Measurements from ENCODE around the gene ADAMTS12. TPM values are rescaled to one million over a fixed set of nuclear protein-coding genes. Genes with fewer than 3 reads are reported as not detected.

Gene ADAMTS12
- total and polyA plus RNA-seq, 9 of the 15 experiments (the other 6 are each of a cell fraction or from before 2014, with no cell fraction given), result 0.11 TPM; not detected in 8

DNA sequence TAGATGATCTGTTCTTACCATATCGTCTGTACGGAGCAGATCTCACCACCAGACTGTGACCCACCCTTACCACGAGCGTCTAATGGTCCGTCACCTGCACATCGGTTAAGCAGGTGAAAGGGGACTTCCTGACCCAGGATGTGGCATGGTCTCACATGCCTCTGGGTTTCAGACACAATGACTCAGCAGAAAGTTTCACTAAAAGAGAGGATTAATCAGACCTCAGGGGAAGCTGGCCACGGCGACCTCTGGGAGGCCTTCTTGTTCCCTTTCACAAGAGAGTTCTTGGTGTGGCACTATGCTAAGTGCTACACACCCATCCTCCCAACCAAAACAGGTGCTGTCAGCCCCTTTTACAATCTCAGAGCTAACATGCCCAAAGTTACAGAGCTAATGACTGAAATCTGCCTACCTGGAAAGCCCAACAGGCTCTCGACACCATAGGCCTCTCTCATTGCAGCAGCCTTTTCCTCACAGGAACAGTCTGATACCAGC is 41.6 kb downstream of the ADAMTS12 start:
- H3K4me2 ChIP-seq (ENCODE audit: insufficient read depth, low read length), result no peak overlapping the region; the same call in 1 of the 2 replicates
- 5% methylated on average over 9 of the region's 9 CpGs for WGBS (ENCODE audit: insufficient coverage, low coverage, missing lambda C conversion rate)
- H3K4me3 ChIP-seq, result no peak overlapping the region
- H3K9me1 ChIP-seq (ENCODE audit: control insufficient read depth, insufficient read depth, low read length), result no peaks in the 10 kb centered on the region
- H3K79me2 ChIP-seq (ENCODE audit: control insufficient read depth, insufficient read depth, low read length), result no peaks in the 10 kb centered on the region
- H2AFZ ChIP-seq (ENCODE audit: low read depth, low read length), result no peak overlapping the region
- no peaks in the 10 kb centered on the region for H3K4me1 ChIP-seq (replicated peaks in 1 of 2; ENCODE audit: control insufficient read depth in 2 of 2, insufficient read depth in 2 of 2, low read length in 2 of 2)
- in situ Hi-C loops (cut with MboI), result no loop called here
- POLR2A ChIA-PET, result no interaction called here
- FAIRE-seq (no peak), DNase-seq (ENCODE audit: extremely low read depth in 1 of 4, low spot score in 3 of 4) (peak in 2 of 4 experiments; percentile 18 to 25), ATAC-seq (peak; percentile 28; the same call in 2 of the 3 replicates)
- H3K27me3 ChIP-seq (ENCODE audit: control insufficient read depth in 2 of 2, insufficient read depth in 2 of 2, low read length in 2 of 2), result no peaks in the 10 kb centered on the region; a peak in 1 of 5 replicates
- no TSS peak for BruUV-seq (replicated peaks)
- H4K20me1 ChIP-seq (replicated peaks; ENCODE audit: control insufficient read depth, insufficient read depth, low read length), result no peaks in the 10 kb centered on the region
- no peak overlapping the region for H3K27ac ChIP-seq (ENCODE audit: extremely low read depth, low read depth, low read length)
- no peaks in the 10 kb centered on the region for H3K9me3 ChIP-seq (replicated peaks; ENCODE audit: control insufficient read depth, insufficient read depth, low read depth, low read length)
- H3K9ac ChIP-seq (ENCODE audit: insufficient read depth in 1 of 2, low read depth in 2 of 2, low read length in 2 of 2), result no peak overlapping the region; a peak in 1 of 4 replicates
- no peaks in the 10 kb centered on the region for H3K36me3 ChIP-seq (ENCODE audit: control insufficient read depth, insufficient read depth, low read length)
- CTCF ChIA-PET (ENCODE audit: low intra/inter-chr PET ratio), result no interaction called here
- intact Hi-C loops (cut with micrococcal nuclease), result no loop called here
- TF ChIP-seq, protein P1, sequence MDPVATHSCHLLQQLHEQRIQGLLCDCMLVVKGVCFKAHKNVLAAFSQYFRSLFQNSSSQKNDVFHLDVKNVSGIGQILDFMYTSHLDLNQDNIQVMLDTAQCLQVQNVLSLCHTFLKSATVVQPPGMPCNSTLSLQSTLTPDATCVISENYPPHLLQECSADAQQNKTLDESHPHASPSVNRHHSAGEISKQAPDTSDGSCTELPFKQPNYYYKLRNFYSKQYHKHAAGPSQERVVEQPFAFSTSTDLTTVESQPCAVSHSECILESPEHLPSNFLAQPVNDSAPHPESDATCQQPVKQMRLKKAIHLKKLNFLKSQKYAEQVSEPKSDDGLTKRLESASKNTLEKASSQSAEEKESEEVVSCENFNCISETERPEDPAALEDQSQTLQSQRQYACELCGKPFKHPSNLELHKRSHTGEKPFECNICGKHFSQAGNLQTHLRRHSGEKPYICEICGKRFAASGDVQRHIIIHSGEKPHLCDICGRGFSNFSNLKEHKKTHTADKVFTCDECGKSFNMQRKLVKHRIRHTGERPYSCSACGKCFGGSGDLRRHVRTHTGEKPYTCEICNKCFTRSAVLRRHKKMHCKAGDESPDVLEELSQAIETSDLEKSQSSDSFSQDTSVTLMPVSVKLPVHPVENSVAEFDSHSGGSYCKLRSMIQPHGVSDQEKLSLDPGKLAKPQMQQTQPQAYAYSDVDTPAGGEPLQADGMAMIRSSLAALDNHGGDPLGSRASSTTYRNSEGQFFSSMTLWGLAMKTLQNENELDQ (CRISPR knock-in tag; IDR thresholded peaks at IDR 0.05; ENCODE audit: borderline replicate concordance), result no peak
- no peak for TF ChIP-seq TEAD1 (CRISPR knock-in tag; IDR thresholded peaks at IDR 0.05)
- peak; percentile 73 for TF ChIP-seq NFE2L1 (tag; IDR thresholded peaks at IDR 0.05; ENCODE audit: borderline replicate concordance, low read depth)
- TF ChIP-seq PRMT5 (CRISPR knock-in tag; IDR thresholded peaks at IDR 0.05), result no peak
- TF ChIP-seq LEF1 (IDR thresholded peaks at IDR 0.05), result no peak
- TF ChIP-seq RNF2 (IDR thresholded peaks at IDR 0.05), result no peak
- peak; percentile 73; the same call in 1 of the 2 replicates for TF ChIP-seq BACH1 (tag; IDR thresholded peaks at IDR 0.05)
- peak; percentile 69 for TF ChIP-seq C11orf30 (IDR thresholded peaks at IDR 0.05; ENCODE audit: low read depth)
- TF ChIP-seq NFE2 (IDR thresholded peaks at IDR 0.05; ENCODE audit: low read depth), result peak; percentile 88
- peak; percentile 85 for TF ChIP-seq MAFF (IDR thresholded peaks at IDR 0.05; ENCODE audit: low read length)
- TF ChIP-seq, protein P2, sequence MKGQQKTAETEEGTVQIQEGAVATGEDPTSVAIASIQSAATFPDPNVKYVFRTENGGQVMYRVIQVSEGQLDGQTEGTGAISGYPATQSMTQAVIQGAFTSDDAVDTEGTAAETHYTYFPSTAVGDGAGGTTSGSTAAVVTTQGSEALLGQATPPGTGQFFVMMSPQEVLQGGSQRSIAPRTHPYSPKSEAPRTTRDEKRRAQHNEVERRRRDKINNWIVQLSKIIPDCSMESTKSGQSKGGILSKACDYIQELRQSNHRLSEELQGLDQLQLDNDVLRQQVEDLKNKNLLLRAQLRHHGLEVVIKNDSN (CRISPR knock-in tag; IDR thresholded peaks at IDR 0.05), result no peak
- peak; percentile 86 for TF ChIP-seq MAFG (tag; conservative IDR thresholded peaks at IDR 0.05)
- TF ChIP-seq, protein P3, sequence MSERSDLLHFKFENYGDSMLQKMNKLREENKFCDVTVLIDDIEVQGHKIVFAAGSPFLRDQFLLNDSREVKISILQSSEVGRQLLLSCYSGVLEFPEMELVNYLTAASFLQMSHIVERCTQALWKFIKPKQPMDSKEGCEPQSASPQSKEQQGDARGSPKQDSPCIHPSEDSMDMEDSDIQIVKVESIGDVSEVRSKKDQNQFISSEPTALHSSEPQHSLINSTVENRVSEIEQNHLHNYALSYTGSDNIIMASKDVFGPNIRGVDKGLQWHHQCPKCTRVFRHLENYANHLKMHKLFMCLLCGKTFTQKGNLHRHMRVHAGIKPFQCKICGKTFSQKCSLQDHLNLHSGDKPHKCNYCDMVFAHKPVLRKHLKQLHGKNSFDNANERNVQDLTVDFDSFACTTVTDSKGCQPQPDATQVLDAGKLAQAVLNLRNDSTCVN (CRISPR knock-in tag; IDR thresholded peaks at IDR 0.05), result no peak
- TF ChIP-seq, protein P4, sequence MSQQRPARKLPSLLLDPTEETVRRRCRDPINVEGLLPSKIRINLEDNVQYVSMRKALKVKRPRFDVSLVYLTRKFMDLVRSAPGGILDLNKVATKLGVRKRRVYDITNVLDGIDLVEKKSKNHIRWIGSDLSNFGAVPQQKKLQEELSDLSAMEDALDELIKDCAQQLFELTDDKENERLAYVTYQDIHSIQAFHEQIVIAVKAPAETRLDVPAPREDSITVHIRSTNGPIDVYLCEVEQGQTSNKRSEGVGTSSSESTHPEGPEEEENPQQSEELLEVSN (IDR thresholded peaks at IDR 0.05; ENCODE audit: borderline replicate concordance in 1 of 2, extremely low read depth in 1 of 2, insufficient read depth in 1 of 2, insufficient read length in 1 of 2, low read depth in 1 of 2, low read length in 1 of 2, poor library complexity in 1 of 2, severe bottlenecking in 1 of 2), result no peak
- TF ChIP-seq MCM5 (IDR thresholded peaks at IDR 0.05; ENCODE audit: low read depth), result no peak
- no peak for TF ChIP-seq SMARCC2 (IDR thresholded peaks at IDR 0.05; ENCODE audit: low read depth)
- TF ChIP-seq, protein P5, sequence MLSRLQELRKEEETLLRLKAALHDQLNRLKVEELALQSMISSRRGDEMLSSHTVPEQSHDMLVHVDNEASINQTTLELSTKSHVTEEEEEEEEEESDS (CRISPR knock-in tag; IDR thresholded peaks at IDR 0.05), result no peak
- no peak for TF ChIP-seq ETV5 (CRISPR knock-in tag; IDR thresholded peaks at IDR 0.05; ENCODE audit: low read depth)
